Panc1 (cell line): ENCODE measurements around the gene TMEM163. TPM values are rescaled to one million over a fixed set of nuclear protein-coding genes. Genes with fewer than 3 reads are reported as not detected.

ENCODE experiments used
- ATAC-seq: fragments of 200-7000 bp; cut with Tn5 transposase; 2 replicates; pipeline ENCODE4 v1.9.1; 2020; ENCODE audit warnings: mild to moderate bottlenecking, moderate library complexity
- BruUV-seq: library from RNA; stranded (reverse); fragments of 400-500 nt; replicated peaks from 2 replicates; lab custom pipeline; 2021; lab: Mats Ljungman, UMichigan
- CTCF ChIA-PET: fragments of 300-600 bp; sonication (Branson Sonifier 250); formaldehyde crosslinking; loops from one replicate; lab custom pipeline; 2022; ENCODE audit warnings: antibody characterized with exemption; lab: Charles Lee
- POLR2A ChIA-PET: fragments of 300-600 bp; sonication (Branson Sonifier 250); formaldehyde crosslinking; loops from one replicate; lab custom pipeline; 2022; ENCODE audit warnings: antibody characterized with exemption; lab: Charles Lee
- DNase-seq: peaks from one replicate; pipeline ENCODE4 v3.0.0-alpha.2; 2010; ENCODE audit warnings: low read depth, low spot score
- H3K27ac ChIP-seq: 2 replicates; pipeline ENCODE4 v1.5.1; 2011; ENCODE audit warnings: mild to moderate bottlenecking, low read length, inconsistent platforms
- H3K27me3 ChIP-seq: fragments of 200-500 bp; sonication (Bioruptor generic); 2 replicates; pipeline ENCODE4 v1.6.0; 2014; ENCODE audit warnings: low read length, inconsistent platforms; ENCODE audit not compliant: control insufficient read depth, insufficient read depth
- H3K36me3 ChIP-seq: fragments of 200-500 bp; sonication (Bioruptor generic); 2 replicates; pipeline ENCODE4 v1.5.1; 2014; ENCODE audit warnings: inconsistent platforms, mild to moderate bottlenecking, low read length, moderate library complexity; ENCODE audit not compliant: control insufficient read depth, insufficient read depth
- H3K4me1 ChIP-seq: 2 replicates; pipeline ENCODE4 v1.5.1; 2011; ENCODE audit warnings: inconsistent platforms, mild to moderate bottlenecking, low read length, moderate library complexity; ENCODE audit not compliant: control insufficient read depth, insufficient read depth
- H3K4me3 ChIP-seq, 2 experiments: 2 replicates each; pipeline ENCODE4 v1.5.1; 2011 to 2012; ENCODE audit warnings: low read depth in 2 of 2, low read length in 2 of 2, mild to moderate bottlenecking in 2 of 2, inconsistent platforms in 1 of 2, moderate library complexity in 1 of 2
- H3K9me3 ChIP-seq: fragments of 200-500 bp; sonication (Bioruptor generic); 2 replicates; pipeline ENCODE4 v1.5.1; 2014; ENCODE audit warnings: low read depth, mild to moderate bottlenecking, inconsistent platforms, low read length, moderate library complexity; ENCODE audit not compliant: control insufficient read depth, insufficient read depth
- CTCF ChIP-seq: fragments of 450-650 bp; IDR thresholded peaks from 2 replicates; pipeline ENCODE4 v1.5.1; 2017; ENCODE audit warnings: mild to moderate bottlenecking
- POLR2AphosphoS5 ChIP-seq: IDR thresholded peaks from 2 replicates; pipeline ENCODE4 v1.6.1; 2012; ENCODE audit warnings: mild to moderate bottlenecking, low read depth, low read length, moderate library complexity
- REST ChIP-seq, 2 experiments: IDR thresholded peaks; 2 replicates each; pipeline ENCODE4 v1.6.1; 2011 to 2012; ENCODE audit warnings: low read depth in 2 of 2, control low read depth in 1 of 2, low read length in 1 of 2, mild to moderate bottlenecking in 1 of 2, moderate library complexity in 1 of 2; ENCODE audit not compliant: insufficient read depth in 1 of 2
- SIN3A ChIP-seq: IDR thresholded peaks from 2 replicates; pipeline ENCODE4 v1.6.1; 2012; ENCODE audit warnings: low read depth, mild to moderate bottlenecking, low read length, moderate library complexity, borderline replicate concordance; ENCODE audit not compliant: insufficient read depth
- TCF7L2 ChIP-seq: IDR thresholded peaks from 2 replicates; pipeline ENCODE4 v1.6.1; 2011; ENCODE audit warnings: mild to moderate bottlenecking, low read depth, low read length, inconsistent platforms
- in situ Hi-C: cut with HindIII; loops from 2 replicates; pipeline ENCODE4 v1.10.0; 2016; ENCODE audit warnings: low sequenced_read_pairs, low pct_unique_long_range_greater_than_20kb
- intact Hi-C: fragments of 100-400 bp; cut with micrococcal nuclease; formaldehyde crosslinking; loops from one replicate; pipeline ENCODE4 v1.10.0; 2022; ENCODE audit not compliant: unreplicated experiment
- total RNA-seq: library from RNA; stranded (reverse); gene quantifications from one replicate; pipeline ENCODE4 v1.2.1, GENCODE V29; 2021; ENCODE audit not compliant: unreplicated experiment

Gene TMEM163
- total RNA-seq, 1 experiment from 2014 or later: not detected

- BruUV-seq: no TSS peak
- in situ Hi-C loops: no loop called here
- intact Hi-C loops: no loop called here
- Histone ChIP-seq H3K9me3 (no peaks in the 10 kb centered on the region), H3K4me3 (no peak overlapping the region), H3K27ac (no peak overlapping the region), H3K27me3 (peaks cover 7% of the 10 kb centered on the region; the same call in 1 of the 2 replicates), H3K36me3 (no peaks in the 10 kb centered on the region), H3K4me1 (no peaks in the 10 kb centered on the region)
- CTCF ChIA-PET: no interaction called here
- TF ChIP-seq REST (IDR thresholded peaks at IDR 0.05; ENCODE audit: insufficient read depth in 1 of 2, low read depth in 2 of 2, low read length in 1 of 2) (no peak), CTCF (no peak), TCF7L2 (no peak), POLR2AphosphoS5 (no peak), SIN3A (no peak)
- POLR2A ChIA-PET: no interaction called here
- ATAC-seq (no peak), DNase-seq (no peak)
Measured at GRCh38 chr2:134700730-134701129, 18.1 kb downstream of the TMEM163 start.

GRCh38 chr2:134694411-134694810 lies 24.4 kb downstream of the TMEM163 start:
- intact Hi-C loops: no loop called here
- Histone ChIP-seq H3K9me3 (no peaks in the 10 kb centered on the region), H3K4me1 (no peaks in the 10 kb centered on the region), H3K4me3 (no peak overlapping the region), H3K27ac (no peak overlapping the region), H3K36me3 (no peaks in the 10 kb centered on the region), H3K27me3 (peaks cover 2% of the 10 kb centered on the region; the same call in 1 of the 2 replicates)
- DNase-seq (no peak), ATAC-seq (no peak)
- ChIA-PET POLR2A (no interaction called here), CTCF (no interaction called here)
- TF ChIP-seq TCF7L2 (no peak), REST (IDR thresholded peaks at IDR 0.05; ENCODE audit: insufficient read depth in 1 of 2, low read depth in 2 of 2, low read length in 1 of 2) (no peak), POLR2AphosphoS5 (no peak), SIN3A (no peak), CTCF (no peak)
- no TSS peak for BruUV-seq
- in situ Hi-C loops: no loop called here
